Measurements from ENCODE around the gene BATF.

DNA sequence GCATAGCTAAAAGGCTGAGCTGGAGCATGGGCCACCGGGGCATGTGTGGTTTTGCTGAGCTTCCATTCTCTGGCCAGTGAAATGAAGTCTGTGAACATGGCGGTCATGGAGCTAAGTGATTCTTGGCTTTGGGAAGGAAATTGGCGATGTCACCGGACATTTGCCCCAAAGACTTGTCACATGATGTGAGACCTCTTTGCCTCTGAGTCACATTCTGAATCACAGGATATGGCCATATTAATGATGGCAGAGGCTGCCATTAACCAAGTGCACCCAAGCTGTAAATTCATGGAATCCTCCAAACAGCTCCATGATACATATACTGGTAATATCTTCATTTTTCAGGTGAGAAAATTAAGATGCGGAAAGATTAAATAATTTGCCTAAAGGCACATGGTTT, 27.4 kb upstream of the BATF start:
- TF ChIP-seq, protein P1, sequence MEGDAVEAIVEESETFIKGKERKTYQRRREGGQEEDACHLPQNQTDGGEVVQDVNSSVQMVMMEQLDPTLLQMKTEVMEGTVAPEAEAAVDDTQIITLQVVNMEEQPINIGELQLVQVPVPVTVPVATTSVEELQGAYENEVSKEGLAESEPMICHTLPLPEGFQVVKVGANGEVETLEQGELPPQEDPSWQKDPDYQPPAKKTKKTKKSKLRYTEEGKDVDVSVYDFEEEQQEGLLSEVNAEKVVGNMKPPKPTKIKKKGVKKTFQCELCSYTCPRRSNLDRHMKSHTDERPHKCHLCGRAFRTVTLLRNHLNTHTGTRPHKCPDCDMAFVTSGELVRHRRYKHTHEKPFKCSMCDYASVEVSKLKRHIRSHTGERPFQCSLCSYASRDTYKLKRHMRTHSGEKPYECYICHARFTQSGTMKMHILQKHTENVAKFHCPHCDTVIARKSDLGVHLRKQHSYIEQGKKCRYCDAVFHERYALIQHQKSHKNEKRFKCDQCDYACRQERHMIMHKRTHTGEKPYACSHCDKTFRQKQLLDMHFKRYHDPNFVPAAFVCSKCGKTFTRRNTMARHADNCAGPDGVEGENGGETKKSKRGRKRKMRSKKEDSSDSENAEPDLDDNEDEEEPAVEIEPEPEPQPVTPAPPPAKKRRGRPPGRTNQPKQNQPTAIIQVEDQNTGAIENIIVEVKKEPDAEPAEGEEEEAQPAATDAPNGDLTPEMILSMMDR (IDR thresholded peaks at IDR 0.05; ENCODE audit: poor library complexity) = no peak
- no peak for TF ChIP-seq EZH2 (IDR thresholded peaks at IDR 0.05; ENCODE audit: borderline replicate concordance)
- TF ChIP-seq EZH2phosphoT487 (IDR thresholded peaks at IDR 0.05; ENCODE audit: low read depth, severe bottlenecking, unreplicated experiment) = no peak
